Heart right ventricle (tissue), 16 donors: ENCODE measurements around the gene RAB7A. TPM values are rescaled to one million over a fixed set of nuclear protein-coding genes. Genes with fewer than 3 reads are reported as not detected.

Experiments used
- ATAC-seq, 8 donors: fragments of 200-7000 bp; cut with Tn5 transposase; one replicate each; pipeline ENCODE4 v1.9.1; 2020; ENCODE audit warnings: mild to moderate bottlenecking in 8 of 8, moderate library complexity in 8 of 8, moderate number of reproducible peaks in 1 of 8
- DNase-seq, 2 donors: peaks; one replicate each; pipeline ENCODE4 v3.0.0-alpha.2; 2020
- H3K27ac ChIP-seq, 10 donors: fragments of 200-600 bp; sonication (generic) in 2 of 10; one replicate each; pipeline versions ENCODE4 v1.5.0 to v1.8.0; 2020 to 2022; ENCODE audit warnings: mild to moderate bottlenecking in 3 of 10
- H3K27me3 ChIP-seq, 7 donors: fragments of 200-600 bp; one replicate each; pipeline ENCODE4 v1.8.0; 2021 to 2022; ENCODE audit warnings: mild to moderate bottlenecking in 2 of 7
- H3K36me3 ChIP-seq, 9 donors: fragments of 200-600 bp; sonication (generic) in 1 of 9; one replicate each; pipeline versions ENCODE4 v1.5.0 to v1.8.0; 2020 to 2022; ENCODE audit warnings: mild to moderate bottlenecking in 2 of 9
- H3K4me1 ChIP-seq, 9 donors: fragments of 200-600 bp; sonication (generic) in 1 of 9; one replicate each; pipeline versions ENCODE4 v1.5.0 to v1.8.0; 2020 to 2022; ENCODE audit warnings: mild to moderate bottlenecking in 4 of 9
- H3K4me3 ChIP-seq, 10 donors: fragments of 200-600 bp; sonication (generic) in 2 of 10; one replicate each; pipeline versions ENCODE4 v1.5.0 to v1.8.0; 2020 to 2022; ENCODE audit warnings: mild to moderate bottlenecking in 7 of 10, moderate library complexity in 2 of 10
- H3K9me3 ChIP-seq, 11 donors: fragments of 200-600 bp in 10 of 11; sonication (generic) in 2 of 11; one replicate each; pipeline versions ENCODE4 v1.5.0 to v1.8.0; 2013 to 2022; ENCODE audit warnings: mild to moderate bottlenecking in 2 of 11, control low read depth in 1 of 11, moderate library complexity in 1 of 11
- WGBS, 2 donors: extraction: QIAGEN DNeasy Blood & Tissue Kit; methylation state at CpG; one replicate each; pipeline ENCODE4 v1.1.7; 2013; ENCODE audit warnings: inconsistent platforms in 1 of 2; 5-methylcytosine and 5-hydroxymethylcytosine counted together
- intact Hi-C, 10 donors: fragments of 100-400 bp; cut with DNase I; formaldehyde crosslinking; loops; one replicate each; pipeline versions ENCODE4 v1.11.1 to v1.14.2; 2022
- polyA plus RNA-seq, 2 donors: library from polyadenylated mRNA; stranded (reverse); fragments of 200-250 nt; gene quantifications; one replicate each; pipeline ENCODE4 v1.2.3, GENCODE V29; 2013
- total RNA-seq, 10 donors: library from RNA; stranded (reverse); fragmentation: NEBNext Ultra II Directional in 3 of 10; extraction: Animal tissue kit (Norgen Biotek cat#: 25700) in 3 of 10; gene quantifications; one replicate each; pipeline versions ENCODE4 v1.2.1 to v1.2.4, GENCODE V29; 2021 to 2023
- TF ChIP-seq, protein P1 (sequence below), 9 donors: fragments of 200-600 bp; sonication (generic) in 2 of 9; IDR thresholded peaks; one replicate each; pipeline versions ENCODE4 v1.5.0 to v1.8.0; 2021 to 2022; ENCODE audit warnings: antibody characterized with exemption in 9 of 9, mild to moderate bottlenecking in 5 of 9, moderate library complexity in 1 of 9
- donor health status: Arrhythmogenic right ventricular cardiomyopathy.
- donor health status: ischemic (EF 13 %, LVEDD 7.1; RV severe dilation, severe dysfunction).
- donor health status: healthy with polysubstance abuse.
- donor health status: DM: no; HTN: yes; CAD: no.
- donor health status: DM: no; HTN: no; CAD: no.
- donor health status: ischemic (EF 25% LVEDD 6.9; RV normal size, moderate dysfunction).
- donor health status: ischemic (EF 25% LVEDD 5.7; RV mildly dilated, moderate dysfunction).
- donor health status: healthy.
- donor health status: DM: yes; HTN: yes; CAD: no.
- donor health status: Ischemic cardiomyopathy.
- donor health status: ischemic (EF 35%, LVEDD 5.7; RV mildly dilated, moderate dysfunction).
- donor health status: nonischemic (EF 11% LVEDD 7.7; RV severe dilation, severe dysfunction).
- donor health status: DM: yes; HTN: yes; CAD: no.
- donor health status: PGD.
- donor health status: ischemic (EF 29% LVEDD 5.4; RV normal size, mild dysfunction).
- donor health status: nonischemic (EF 23%, LVEDD 6.1; RV moderate dilation, normal function).

Gene RAB7A
- total and polyA plus RNA-seq, 12 donors: 161 to 348 (median 296) TPM

DNA sequence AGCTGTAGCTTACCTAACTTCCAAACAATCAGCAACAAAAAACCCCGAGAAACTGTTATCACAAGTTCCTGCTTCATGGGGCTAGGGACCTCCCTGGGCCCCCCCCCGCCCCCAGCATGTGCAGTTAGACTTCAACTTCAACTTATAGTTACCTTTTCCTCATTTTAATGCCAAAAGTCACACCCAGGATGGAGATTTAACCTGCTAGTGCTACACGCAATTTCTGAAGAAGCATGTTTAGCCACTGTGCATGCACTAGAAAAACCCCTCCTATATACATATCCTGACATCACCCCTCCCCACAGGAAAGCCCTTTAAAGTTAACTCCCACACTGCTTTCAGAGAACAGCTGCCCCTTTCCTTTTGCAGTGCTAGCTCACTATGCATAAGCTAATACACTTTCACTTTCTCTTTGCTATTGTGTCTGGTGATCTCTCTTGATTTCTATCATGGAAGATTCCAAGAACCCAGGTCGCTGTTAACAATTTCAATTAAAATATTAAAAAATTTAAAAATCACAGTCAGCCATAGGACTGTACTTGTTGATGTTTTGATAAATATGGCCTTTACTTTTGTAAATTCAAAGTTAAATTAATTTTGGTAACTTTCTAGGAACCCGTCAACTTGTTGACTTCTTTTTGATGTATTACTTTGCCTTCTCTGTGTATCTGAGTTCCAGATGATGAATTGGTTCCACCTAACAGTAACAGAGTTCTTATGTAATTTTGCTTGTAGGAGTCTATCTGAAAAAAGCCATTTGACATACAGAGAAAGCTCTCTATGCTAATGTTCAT is 78.2 kb downstream of the RAB7A start:
- H3K27ac ChIP-seq: peak overlapping the region in 9 of 10 donors; percentile 32 to 88 (median 81)
- no peaks in the 10 kb centered on the region for H3K27me3 ChIP-seq
- no peak for DNase-seq
- WGBS, 2 donors: 41 to 44% methylated on average over 5 of the region's 5 CpGs
- peak in 7 of 8 donors; percentile 30 to 64 (median 51) for ATAC-seq
- TF ChIP-seq, protein P1, sequence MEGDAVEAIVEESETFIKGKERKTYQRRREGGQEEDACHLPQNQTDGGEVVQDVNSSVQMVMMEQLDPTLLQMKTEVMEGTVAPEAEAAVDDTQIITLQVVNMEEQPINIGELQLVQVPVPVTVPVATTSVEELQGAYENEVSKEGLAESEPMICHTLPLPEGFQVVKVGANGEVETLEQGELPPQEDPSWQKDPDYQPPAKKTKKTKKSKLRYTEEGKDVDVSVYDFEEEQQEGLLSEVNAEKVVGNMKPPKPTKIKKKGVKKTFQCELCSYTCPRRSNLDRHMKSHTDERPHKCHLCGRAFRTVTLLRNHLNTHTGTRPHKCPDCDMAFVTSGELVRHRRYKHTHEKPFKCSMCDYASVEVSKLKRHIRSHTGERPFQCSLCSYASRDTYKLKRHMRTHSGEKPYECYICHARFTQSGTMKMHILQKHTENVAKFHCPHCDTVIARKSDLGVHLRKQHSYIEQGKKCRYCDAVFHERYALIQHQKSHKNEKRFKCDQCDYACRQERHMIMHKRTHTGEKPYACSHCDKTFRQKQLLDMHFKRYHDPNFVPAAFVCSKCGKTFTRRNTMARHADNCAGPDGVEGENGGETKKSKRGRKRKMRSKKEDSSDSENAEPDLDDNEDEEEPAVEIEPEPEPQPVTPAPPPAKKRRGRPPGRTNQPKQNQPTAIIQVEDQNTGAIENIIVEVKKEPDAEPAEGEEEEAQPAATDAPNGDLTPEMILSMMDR (IDR thresholded peaks at IDR 0.05): no peak
- peaks cover 0 to 65% (median 17%) of the 10 kb centered on the region in 9 donors for H3K36me3 ChIP-seq
- H3K9me3 ChIP-seq: no peaks in the 10 kb centered on the region
- intact Hi-C loops: loop anchor here in 2 of 10 donors (5.0 kb wide), 3 partner anchors 43 to 187 kb away; partner anchors contain the start of gene RAB7A (in 1 of the 2)
- peaks cover 4 to 94% (median 80%) of the 10 kb centered on the region in 9 donors for H3K4me1 ChIP-seq
- H3K4me3 ChIP-seq: peak overlapping the region in 8 of 10 donors; percentile 10 to 44 (median 24)

DNA sequence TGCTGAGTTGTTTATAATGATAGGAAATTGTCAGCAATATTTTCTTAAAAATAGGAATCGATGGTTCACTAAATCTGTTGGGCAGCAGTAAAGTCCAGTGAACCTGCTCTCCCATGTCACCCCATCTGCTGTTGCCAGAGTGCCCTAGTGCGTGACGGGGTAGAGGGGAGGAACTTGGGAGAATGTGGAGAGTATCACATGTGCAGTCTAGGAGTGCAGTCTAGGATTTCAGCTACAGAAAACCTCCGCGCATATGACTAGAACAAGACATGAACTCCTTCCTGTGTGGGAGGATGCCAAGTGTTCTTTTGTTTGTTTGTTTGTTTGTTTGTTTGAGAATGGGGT is 78.8 kb downstream of the RAB7A start:
- TF ChIP-seq, protein P1 (IDR thresholded peaks at IDR 0.05): no peak
- Histone ChIP-seq H3K27me3 (no peaks in the 10 kb centered on the region), H3K36me3 (peaks cover 0 to 64% (median 11%) of the 10 kb centered on the region in 9 donors), H3K27ac (peak overlapping the region in 9 of 10 donors; percentile 32 to 88 (median 81)), H3K4me1 (peaks cover 7 to 97% (median 82%) of the 10 kb centered on the region in 9 donors), H3K4me3 (peak overlapping the region in 6 of 10 donors; percentile 20 to 44 (median 25)), H3K9me3 (no peaks in the 10 kb centered on the region)
- DNase-seq (no peak), ATAC-seq (peak; percentile 37 to 61 (median 42))
- 46 to 52% methylated on average over 5 of the region's 5 CpGs for WGBS, 2 donors
- intact Hi-C loops: loop anchor here in 2 of 10 donors (5.0 kb wide), 3 partner anchors 43 to 187 kb away; partner anchors contain the start of gene RAB7A (in 2 of the 2)

DNA sequence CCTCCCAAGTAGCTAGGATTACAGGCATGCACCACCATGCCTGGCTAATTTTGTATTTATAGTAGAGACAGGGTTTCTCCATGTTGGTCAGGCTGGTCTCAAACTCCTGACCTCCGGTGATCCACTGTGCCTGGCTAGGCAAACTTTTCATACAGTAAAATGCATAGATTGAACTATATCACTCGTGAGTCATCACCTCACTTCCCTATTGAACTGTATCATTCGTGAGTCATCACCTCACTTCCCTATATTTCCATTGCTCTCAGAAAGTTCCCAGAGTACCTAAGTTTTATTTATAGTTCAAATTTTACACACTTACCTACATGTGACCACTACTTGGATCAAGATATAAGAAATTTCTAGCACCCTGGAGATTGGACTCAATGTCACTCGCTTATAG is 79.8 kb downstream of the RAB7A start:
- H3K4me3 ChIP-seq: no peak overlapping the region
- ATAC-seq: no peak
- peak overlapping the region in 9 of 10 donors; percentile 1 to 88 (median 81) for H3K27ac ChIP-seq
- H3K36me3 ChIP-seq: peaks cover 0 to 63% (median 16%) of the 10 kb centered on the region in 9 donors
- TF ChIP-seq, protein P1 (IDR thresholded peaks at IDR 0.05): no peak
- no peaks in the 10 kb centered on the region for H3K9me3 ChIP-seq
- DNase-seq: no peak
- intact Hi-C loops: loop anchor here in 1 of 10 donors (5.0 kb wide), 1 partner anchor 78 kb away; the partner anchor contains the start of gene RAB7A
- WGBS, 2 donors: 80 to 86% methylated on average over 4 of the region's 4 CpGs
- peaks cover 7 to 94% (median 82%) of the 10 kb centered on the region in 9 donors for H3K4me1 ChIP-seq
- H3K27me3 ChIP-seq: no peaks in the 10 kb centered on the region

DNA sequence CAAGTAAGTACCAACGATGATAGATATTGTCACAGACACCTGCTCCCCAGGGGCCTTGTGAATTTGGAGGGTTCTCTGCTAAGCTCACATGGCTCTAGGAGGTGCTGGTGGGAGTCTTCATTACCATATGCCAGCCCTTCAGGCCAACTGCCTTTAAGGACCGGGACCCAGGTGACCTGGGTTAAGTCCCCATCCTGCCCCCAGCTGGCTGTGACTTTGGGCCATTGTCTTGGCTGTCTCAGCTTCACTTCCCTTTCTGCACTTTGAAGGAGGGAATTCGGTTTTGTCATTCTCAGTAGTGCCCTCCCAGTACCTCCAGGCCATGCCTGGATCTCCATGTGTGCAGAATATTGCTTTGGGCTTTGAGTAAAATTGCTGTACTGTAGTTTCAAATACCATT is 80.6 kb downstream of the RAB7A start:
- H3K36me3 ChIP-seq: peaks cover 0 to 68% (median 17%) of the 10 kb centered on the region in 9 donors
- H3K4me3 ChIP-seq: no peak overlapping the region
- DNase-seq (no peak), ATAC-seq (no peak)
- no peaks in the 10 kb centered on the region for H3K9me3 ChIP-seq
- H3K27me3 ChIP-seq: no peaks in the 10 kb centered on the region
- intact Hi-C loops: loop anchor here in 1 of 10 donors (5.0 kb wide), 1 partner anchor 79 kb away; the partner anchor contains the start of gene RAB7A
- 77 to 78% methylated on average over 3 of the region's 3 CpGs for WGBS, 2 donors
- H3K4me1 ChIP-seq: peaks cover 7 to 86% (median 80%) of the 10 kb centered on the region in 9 donors
- H3K27ac ChIP-seq: peak overlapping the region in 7 of 10 donors; percentile 6 to 88 (median 81)
- TF ChIP-seq, protein P1 (IDR thresholded peaks at IDR 0.05): no peak
